Caki2 (cell line): ENCODE results near the gene TAB3. TPM values are rescaled to one million over a fixed set of nuclear protein-coding genes. Genes with fewer than 3 reads are reported as not detected.

Source experiments
- DNase-seq: peaks from one replicate; pipeline ENCODE4 v3.0.0-alpha.2; 2015; ENCODE audit warnings: low read depth
- in situ Hi-C: cut with HindIII; loops from 2 replicates; pipeline ENCODE4 v1.10.0; 2016; ENCODE audit warnings: low sequenced_read_pairs, low pct_unique_long_range_greater_than_20kb, mixed read lengths
- total RNA-seq: library from RNA; depleted of rRNA; stranded (reverse); fragments of >200 nt; shearing (Covaris generic); gene quantifications from 2 replicates; pipeline ENCODE4 v1.2.3, GENCODE V29; 2014; ENCODE audit warnings: low replicate concordance; rRNA removed

TAB3 gene
- total RNA-seq, 1 experiment from 2014 or later, result 5.9 TPM

DNA sequence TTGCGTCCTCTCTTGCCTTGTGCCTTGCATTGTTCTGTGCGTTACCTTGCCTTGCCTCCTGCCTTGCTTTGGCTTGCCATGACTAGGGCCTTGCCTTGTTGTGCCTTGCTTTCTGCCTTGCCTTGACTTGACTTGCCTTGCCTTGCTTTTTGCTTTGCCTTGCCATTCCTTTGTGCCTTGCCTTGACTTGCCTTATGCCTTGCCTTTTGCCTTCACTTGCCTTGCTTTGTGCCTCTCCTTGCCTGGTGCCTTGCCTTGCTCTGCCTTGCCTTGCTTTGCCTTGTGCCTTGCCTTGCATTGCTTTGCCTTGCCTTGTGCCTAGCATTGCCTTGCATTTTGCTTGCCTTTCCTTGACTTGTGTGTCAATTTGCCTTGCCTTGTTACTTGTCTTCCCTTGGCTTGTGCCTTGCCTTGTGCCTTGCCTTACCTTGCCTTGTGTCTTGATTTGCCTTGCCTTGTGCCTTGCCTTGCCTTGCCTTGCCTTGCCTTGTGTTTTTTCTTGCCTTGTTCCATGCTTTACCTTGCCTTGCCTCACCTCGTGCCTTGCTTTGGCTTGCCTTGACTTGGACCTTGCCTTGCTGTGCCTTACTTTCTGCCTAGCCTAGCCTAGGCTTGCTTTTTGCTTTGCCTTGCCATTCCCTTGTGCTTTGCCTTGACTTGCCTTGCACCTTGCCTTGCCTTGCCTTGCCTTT is 95.8 kb downstream of the TAB3 start:
- in situ Hi-C loops, result no loop called here
- no peak for DNase-seq

GRCh38 chrX:30791296-30792278 is 97.5 kb downstream of the TAB3 start:
- in situ Hi-C loops, result no loop called here
- DNase-seq, result no peak

DNA sequence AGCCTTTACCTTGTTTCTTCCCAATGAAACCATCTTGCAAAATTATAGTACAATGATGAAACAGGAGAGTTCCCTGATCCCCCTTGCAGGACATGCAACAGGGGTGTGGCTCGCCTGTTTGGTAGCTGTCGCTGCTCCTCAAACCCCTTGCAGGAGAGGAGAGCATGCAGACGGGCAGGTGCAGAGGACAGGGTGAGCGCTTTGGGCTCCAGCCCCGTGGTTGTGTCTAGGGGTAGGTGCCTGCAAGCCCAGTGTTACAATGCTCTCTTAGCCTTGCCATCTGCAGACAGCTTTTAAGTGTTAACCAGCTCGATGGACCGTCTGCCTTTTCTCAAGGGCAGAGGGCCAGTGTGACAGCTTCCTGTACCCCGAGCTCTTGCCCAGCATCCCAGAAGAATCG is 102.0 kb downstream of the TAB3 start:
- in situ Hi-C loops, result no loop called here
- DNase-seq, result no peak

DNA sequence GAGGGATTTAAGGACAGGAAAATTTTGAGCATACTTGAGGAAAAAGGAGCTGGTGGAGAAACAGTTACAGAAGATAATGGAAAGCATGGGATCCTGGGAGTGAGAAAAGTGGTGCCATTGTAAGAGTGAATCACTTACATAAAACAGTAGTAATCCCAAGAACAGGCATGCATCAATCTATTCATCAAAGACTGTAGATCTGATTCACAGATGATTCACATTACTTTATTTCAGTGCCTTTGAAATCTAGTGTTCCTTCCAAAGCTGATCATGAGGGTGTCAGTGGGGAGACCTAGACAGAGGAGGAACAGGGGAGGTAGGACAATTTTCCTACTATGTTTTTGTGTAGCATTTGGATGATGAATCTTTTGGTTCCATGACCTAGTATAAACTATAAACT is 102.7 kb downstream of the TAB3 start:
- DNase-seq, result no peak
- in situ Hi-C loops, result no loop called here

GRCh38 chrX:30781711-30782444 is 107.2 kb downstream of the TAB3 start:
- in situ Hi-C loops, result no loop called here
- no peak for DNase-seq

- no peak for DNase-seq
- in situ Hi-C loops, result no loop called here
These were observed 109.5 kb downstream of the TAB3 start for GRCh38 chrX:30779453-30780030.

DNA sequence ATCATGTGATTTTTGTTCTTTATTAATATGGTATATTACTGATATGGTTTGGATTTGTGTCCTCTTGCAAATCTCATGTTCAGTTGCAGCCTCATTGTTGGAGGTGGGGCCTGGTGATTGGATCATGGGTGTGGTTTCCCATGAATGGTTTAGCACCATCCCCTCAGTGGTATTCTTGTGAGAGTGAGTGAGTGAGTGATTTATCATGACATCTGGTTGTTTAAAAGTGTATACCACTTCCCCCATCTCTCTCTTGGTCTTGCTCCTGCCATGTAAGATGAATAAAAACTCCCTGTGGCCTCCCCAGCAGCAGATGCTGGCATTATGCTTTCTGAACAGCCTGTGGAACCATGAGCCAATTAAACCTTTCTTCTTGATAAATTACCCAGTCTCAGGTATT is 111.5 kb downstream of the TAB3 start:
- in situ Hi-C loops, result no loop called here
- no peak for DNase-seq

Other genes starting within 250 kb of the TAB3 start
- gene GK, start 235.8 kb downstream of the TAB3 start, total RNA-seq, result 3.9 and 4.5 TPM in 2 replicates
- not detected in 2 replicates for gene FTHL17, start 182.8 kb upstream of the TAB3 start, total RNA-seq